Left ventricle myocardium inferior (tissue), 1 donor: ENCODE measurements around the gene ITPKB. TPM values are rescaled to one million over a fixed set of nuclear protein-coding genes. Genes with fewer than 3 reads are reported as not detected.

ENCODE experiments used
- DNase-seq: peaks from one replicate; pipeline ENCODE4 v3.0.0-alpha.2; 2020
- H3K27ac ChIP-seq: fragments of 200-600 bp; replicated peaks from 2 replicates; pipeline ENCODE4 v1.8.0; 2021
- H3K27me3 ChIP-seq: fragments of 200-600 bp; 2 replicates; pipeline ENCODE4 v1.8.0; 2021; ENCODE audit warnings: low read depth
- H3K36me3 ChIP-seq: fragments of 200-600 bp; 2 replicates; pipeline ENCODE4 v1.8.0; 2021
- H3K4me1 ChIP-seq: fragments of 200-600 bp; 2 replicates; pipeline ENCODE4 v1.8.0; 2021
- H3K4me3 ChIP-seq: fragments of 200-600 bp; 2 replicates; pipeline ENCODE4 v1.8.0; 2021; ENCODE audit warnings: mild to moderate bottlenecking, moderate library complexity
- H3K9me3 ChIP-seq: fragments of 200-600 bp; replicated peaks from 2 replicates; pipeline ENCODE4 v1.8.0; 2021
- intact Hi-C: fragments of 100-400 bp; cut with micrococcal nuclease; formaldehyde crosslinking; loops from one replicate; pipeline ENCODE4 v1.11.0; 2022
- total RNA-seq: library from RNA; stranded (reverse); fragmentation: NEBNext Ultra II Directional; extraction: Animal tissue kit (Norgen Biotek cat#: 25700); gene quantifications from one replicate; pipeline ENCODE4 v1.2.1, GENCODE V29; 2021
- TF ChIP-seq, protein P1 (sequence below): fragments of 200-600 bp; IDR thresholded peaks from 2 replicates; pipeline ENCODE4 v1.8.0; 2021; ENCODE audit warnings: antibody characterized with exemption, mild to moderate bottlenecking, borderline replicate concordance
- donor health status: DM: no; HTN: yes; CAD: no; lungs with severe emphysema.

The ITPKB gene
- total RNA-seq, 1 donor from 2014 or later, result 15.7 TPM

DNA sequence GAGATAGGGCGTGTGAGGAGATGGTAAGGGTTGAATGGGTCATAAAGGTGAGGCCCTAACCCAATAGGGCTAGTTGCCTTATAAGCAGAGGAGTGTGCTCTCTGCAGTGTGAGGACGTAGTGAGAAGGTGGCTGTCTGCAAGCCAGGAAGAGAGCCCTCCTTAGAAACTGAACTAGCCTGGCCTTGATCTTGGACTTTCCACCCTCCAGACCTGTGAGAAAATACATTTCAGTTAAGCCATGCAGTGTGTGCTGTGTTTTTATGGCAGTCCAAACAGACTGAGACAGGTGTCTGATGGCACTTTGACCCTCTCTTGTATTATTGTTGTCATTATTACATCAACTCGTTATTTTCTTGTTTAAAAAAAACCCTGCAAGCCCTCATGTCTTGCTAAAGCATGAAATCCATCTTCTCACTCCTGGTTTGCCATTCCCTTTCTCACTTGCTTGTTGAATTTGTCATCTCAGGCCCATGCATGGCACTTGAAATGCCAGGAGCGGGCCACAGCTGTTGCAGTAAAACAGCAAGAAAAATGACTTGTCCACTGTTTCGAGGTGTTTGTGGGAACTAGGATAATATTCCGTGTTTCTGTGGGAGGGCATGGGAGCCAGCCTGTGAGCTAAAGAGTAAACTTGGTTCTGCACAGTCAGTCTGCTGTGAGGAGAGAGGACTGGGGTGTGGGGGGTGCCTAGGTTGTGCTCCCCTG is 111.9 kb downstream of the ITPKB start:
- DNase-seq, result no peak
- Histone ChIP-seq H3K27me3 (no peaks in the 10 kb centered on the region), H3K27ac (no peak overlapping the region), H3K9me3 (peaks cover 3% of the 10 kb centered on the region), H3K4me3 (no peak overlapping the region), H3K4me1 (peaks cover 15% of the 10 kb centered on the region), H3K36me3 (no peaks in the 10 kb centered on the region)
- intact Hi-C loops, result no loop called here
- TF ChIP-seq, protein P1, sequence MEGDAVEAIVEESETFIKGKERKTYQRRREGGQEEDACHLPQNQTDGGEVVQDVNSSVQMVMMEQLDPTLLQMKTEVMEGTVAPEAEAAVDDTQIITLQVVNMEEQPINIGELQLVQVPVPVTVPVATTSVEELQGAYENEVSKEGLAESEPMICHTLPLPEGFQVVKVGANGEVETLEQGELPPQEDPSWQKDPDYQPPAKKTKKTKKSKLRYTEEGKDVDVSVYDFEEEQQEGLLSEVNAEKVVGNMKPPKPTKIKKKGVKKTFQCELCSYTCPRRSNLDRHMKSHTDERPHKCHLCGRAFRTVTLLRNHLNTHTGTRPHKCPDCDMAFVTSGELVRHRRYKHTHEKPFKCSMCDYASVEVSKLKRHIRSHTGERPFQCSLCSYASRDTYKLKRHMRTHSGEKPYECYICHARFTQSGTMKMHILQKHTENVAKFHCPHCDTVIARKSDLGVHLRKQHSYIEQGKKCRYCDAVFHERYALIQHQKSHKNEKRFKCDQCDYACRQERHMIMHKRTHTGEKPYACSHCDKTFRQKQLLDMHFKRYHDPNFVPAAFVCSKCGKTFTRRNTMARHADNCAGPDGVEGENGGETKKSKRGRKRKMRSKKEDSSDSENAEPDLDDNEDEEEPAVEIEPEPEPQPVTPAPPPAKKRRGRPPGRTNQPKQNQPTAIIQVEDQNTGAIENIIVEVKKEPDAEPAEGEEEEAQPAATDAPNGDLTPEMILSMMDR, result no peak

DNA sequence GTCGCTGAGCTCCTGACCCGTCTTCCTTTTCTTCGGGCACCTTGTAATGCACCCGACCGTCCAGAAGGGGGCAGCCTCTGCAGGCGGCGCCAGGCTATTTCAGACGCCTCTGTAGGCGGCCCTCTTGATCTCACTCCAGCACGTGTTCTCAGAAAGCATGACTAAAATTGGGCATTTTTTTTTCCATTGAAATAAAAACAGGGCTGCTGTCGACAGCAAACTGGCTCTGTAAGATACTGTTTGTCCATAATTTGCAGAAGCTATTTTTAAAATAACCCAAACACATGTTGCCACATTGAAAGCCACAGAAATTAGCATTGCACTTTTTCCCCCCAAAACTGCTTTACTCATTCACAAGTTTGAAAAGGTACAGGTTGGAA is 112.5 kb downstream of the ITPKB start:
- Histone ChIP-seq H3K9me3 (peaks cover 10% of the 10 kb centered on the region), H3K27me3 (no peaks in the 10 kb centered on the region), H3K4me3 (peak overlapping the region; percentile 32), H3K36me3 (no peaks in the 10 kb centered on the region), H3K4me1 (peaks cover 11% of the 10 kb centered on the region), H3K27ac (no peak overlapping the region)
- intact Hi-C loops, result no loop called here
- TF ChIP-seq, protein P1, result peak; percentile 99
- DNase-seq, result peak; percentile 77

DNA sequence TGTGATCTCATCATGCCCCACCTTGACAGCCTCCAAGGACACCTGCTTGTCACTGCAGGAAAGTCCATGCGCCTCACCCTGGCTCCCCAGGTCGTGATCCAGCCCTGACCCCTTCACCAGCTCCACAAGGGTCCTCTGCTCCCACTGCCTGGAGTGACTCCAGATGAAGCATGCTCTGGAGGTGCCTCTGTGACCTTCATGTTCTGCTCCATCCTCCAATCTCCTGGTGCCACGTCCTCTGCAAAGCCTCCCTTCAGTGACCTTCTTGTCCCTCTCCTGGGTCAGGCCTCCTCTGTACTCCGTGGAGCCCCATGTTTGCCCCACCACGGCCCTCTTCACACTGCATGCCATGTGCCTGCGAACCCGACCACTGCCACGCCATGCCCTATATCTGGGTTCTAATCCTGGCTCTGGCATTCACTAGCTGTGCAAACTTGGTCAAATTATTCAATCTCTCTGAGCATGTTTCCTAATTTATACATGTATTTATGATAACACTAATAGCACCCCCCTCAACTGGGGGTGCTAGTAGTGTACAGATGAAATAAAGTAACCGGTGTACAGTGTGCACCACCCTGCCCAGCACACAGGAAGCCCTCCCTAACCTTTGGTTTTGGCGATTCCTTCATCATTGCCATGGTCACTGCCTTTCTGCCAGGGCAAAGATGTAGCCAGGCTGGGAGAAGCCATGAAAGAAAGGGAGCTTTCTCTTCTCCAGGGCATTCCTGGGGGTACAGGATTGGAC is 113.1 kb downstream of the ITPKB start:
- DNase-seq, result no peak
- Histone ChIP-seq H3K27ac (no peak overlapping the region), H3K27me3 (no peaks in the 10 kb centered on the region), H3K9me3 (peaks cover 15% of the 10 kb centered on the region), H3K4me1 (peaks cover 11% of the 10 kb centered on the region), H3K36me3 (no peaks in the 10 kb centered on the region), H3K4me3 (peak overlapping the region; percentile 32)
- TF ChIP-seq, protein P1, result no peak
- intact Hi-C loops, result no loop called here

DNA sequence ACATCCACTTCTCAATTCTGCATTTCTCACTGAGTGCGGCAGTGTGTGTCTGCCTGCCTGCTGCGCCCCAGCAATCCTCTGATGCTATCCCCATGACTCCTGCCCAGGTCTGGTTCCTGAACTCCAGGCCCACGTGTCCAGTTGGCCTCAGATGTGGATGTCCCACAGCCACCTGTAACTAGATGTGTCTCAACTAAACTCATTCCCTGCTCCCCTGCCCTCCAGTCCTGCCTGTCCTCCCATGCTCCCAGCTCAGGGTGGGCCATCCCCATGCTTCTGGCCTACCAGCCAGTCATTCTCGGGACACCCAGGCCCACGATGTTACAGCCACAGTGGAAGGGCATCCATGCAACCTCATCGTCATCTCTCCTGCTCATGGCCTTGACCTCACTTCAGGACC is 113.8 kb downstream of the ITPKB start:
- intact Hi-C loops, result no loop called here
- TF ChIP-seq, protein P1, result no peak
- Histone ChIP-seq H3K4me1 (peaks cover 11% of the 10 kb centered on the region), H3K9me3 (peaks cover 15% of the 10 kb centered on the region), H3K27me3 (no peaks in the 10 kb centered on the region), H3K4me3 (no peak overlapping the region), H3K27ac (no peak overlapping the region), H3K36me3 (no peaks in the 10 kb centered on the region)
- DNase-seq, result no peak

DNA sequence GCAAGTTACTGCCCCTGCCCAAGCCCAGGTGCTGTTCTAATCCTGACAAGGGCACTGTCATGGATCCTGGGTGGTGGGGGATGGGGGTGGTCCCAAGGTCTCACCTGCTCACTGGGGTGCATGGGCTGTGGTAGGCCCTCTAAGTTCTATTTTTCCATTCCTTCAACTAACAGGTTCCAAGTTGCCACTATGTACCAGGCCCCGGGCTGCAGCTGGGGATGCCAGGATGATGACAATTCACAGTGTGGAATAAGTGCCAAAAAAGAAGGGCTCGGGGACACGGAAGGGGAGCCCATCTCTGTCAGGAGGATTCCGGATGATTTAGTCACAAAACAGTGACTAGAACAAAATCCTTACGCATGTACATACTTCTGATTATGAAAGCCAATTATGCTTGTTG is 114.6 kb downstream of the ITPKB start:
- TF ChIP-seq, protein P1, result no peak
- H3K4me3 ChIP-seq, result no peak overlapping the region
- peaks cover 11% of the 10 kb centered on the region for H3K4me1 ChIP-seq
- peaks cover 15% of the 10 kb centered on the region for H3K9me3 ChIP-seq
- no peaks in the 10 kb centered on the region for H3K36me3 ChIP-seq
- H3K27me3 ChIP-seq, result no peaks in the 10 kb centered on the region
- DNase-seq, result no peak
- no peak overlapping the region for H3K27ac ChIP-seq
- intact Hi-C loops, result no loop called here
